Kasumi-1 (cell line): ENCODE results near the gene TRIM65.

ENCODE experiments used
- DNase-seq, 2 experiments: peaks; one replicate each; lab custom pipeline; 2025; lab: John Stamatoyannopoulos, UW

The TRIM65 gene

GRCh38 chr17:75917141-75917916, 20.6 kb upstream of the TRIM65 start:
- DNase-seq = no peak

- no peak for DNase-seq
Observed at GRCh38 chr17:75915268-75915667, 18.5 kb upstream of the TRIM65 start.

GRCh38 chr17:75914643-75915267, 18.0 kb upstream of the TRIM65 start:
- DNase-seq = no peak

- no peak for DNase-seq
Observed at GRCh38 chr17:75913537-75914210, 16.9 kb upstream of the TRIM65 start.

- no peak for DNase-seq
Observed at GRCh38 chr17:75910699-75911098, 13.9 kb upstream of the TRIM65 start.

- no peak for DNase-seq
Observed at GRCh38 chr17:75909812-75910274, 13.1 kb upstream of the TRIM65 start.

- no peak for DNase-seq
Observed at GRCh38 chr17:75909051-75909811, 12.5 kb upstream of the TRIM65 start.

- no peak for DNase-seq
Observed at GRCh38 chr17:75908201-75908600, 11.4 kb upstream of the TRIM65 start.

GRCh38 chr17:75906143-75906884, 9.6 kb upstream of the TRIM65 start:
- DNase-seq = no peak

GRCh38 chr17:75904749-75905521, 8.2 kb upstream of the TRIM65 start, which contains the start of gene MRPL38:
MRPL38 (minus strand) TSS chr17:75904884; CDS start chr17:75904875, 9 bp downstream.
- peak; percentile 97 for DNase-seq

- no peak for DNase-seq
Observed at GRCh38 chr17:75902406-75902805, 5.7 kb upstream of the TRIM65 start.

- DNase-seq = no peak
Observed at GRCh38 chr17:75901727-75902126, 5.0 kb upstream of the TRIM65 start.

- DNase-seq = no peak
Observed at GRCh38 chr17:75900691-75901533, 4.2 kb upstream of the TRIM65 start.

GRCh38 chr17:75899767-75900468, 3.2 kb upstream of the TRIM65 start:
- DNase-seq = no peak

- no peak for DNase-seq
Observed at GRCh38 chr17:75899353-75899752, 2.6 kb upstream of the TRIM65 start.

GRCh38 chr17:75898791-75899190, 2.0 kb upstream of the TRIM65 start:
- DNase-seq = no peak

- no peak for DNase-seq
Observed at GRCh38 chr17:75898065-75898464, 1.3 kb upstream of the TRIM65 start.

GRCh38 chr17:75897160-75898019, 639 bp upstream of the TRIM65 start:
- no peak for DNase-seq
